ENCODE data around the gene CD209. TPM values are rescaled to one million over a fixed set of nuclear protein-coding genes. Genes with fewer than 3 reads are reported as not detected.

CD209 gene
- total RNA-seq, 2 experiments from 2014 or later = not detected

DNA sequence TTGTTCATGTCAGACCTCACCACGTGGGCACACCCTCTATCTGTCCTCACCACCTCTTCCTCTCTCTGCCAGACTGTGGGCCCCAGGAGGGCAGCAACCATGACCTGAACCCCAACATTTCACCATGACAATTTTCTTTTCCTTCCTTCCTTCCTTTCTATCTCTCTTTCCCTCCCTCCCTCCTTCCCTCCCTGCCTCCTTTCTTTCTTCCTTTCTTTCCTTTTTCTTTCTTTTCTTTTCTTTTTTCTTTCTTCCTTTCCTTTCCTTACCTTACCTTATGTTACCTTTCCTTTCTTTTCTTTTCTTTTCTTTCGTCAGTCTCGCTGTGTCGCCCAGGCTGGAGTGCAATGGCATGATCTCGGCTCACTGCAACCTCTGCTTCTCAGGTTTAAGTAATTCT lies 36.7 kb downstream of the CD209 start:
- Mint-ChIP-seq H3K4me1 (ENCODE audit: low read depth) (peaks cover 19% of the 10 kb centered on the region), H3K9me3 (ENCODE audit: insufficient read depth) (no peaks in the 10 kb centered on the region), H3K4me3 (no peak overlapping the region), H3K27ac (no peak overlapping the region), H3K36me3 (ENCODE audit: low read depth) (no peaks in the 10 kb centered on the region), H3K27me3 (ENCODE audit: low read depth) (peaks cover 5% of the 10 kb centered on the region)
- ATAC-seq (no peak), DNase-seq (no peak)
- CTCF ChIA-PET = no interaction called here
- POLR2A ChIA-PET = interaction anchor here (0.7 kb wide), 1 partner anchor 254 kb away, joined by 4 read pairs; no protein-coding TSS in a partner anchor

DNA sequence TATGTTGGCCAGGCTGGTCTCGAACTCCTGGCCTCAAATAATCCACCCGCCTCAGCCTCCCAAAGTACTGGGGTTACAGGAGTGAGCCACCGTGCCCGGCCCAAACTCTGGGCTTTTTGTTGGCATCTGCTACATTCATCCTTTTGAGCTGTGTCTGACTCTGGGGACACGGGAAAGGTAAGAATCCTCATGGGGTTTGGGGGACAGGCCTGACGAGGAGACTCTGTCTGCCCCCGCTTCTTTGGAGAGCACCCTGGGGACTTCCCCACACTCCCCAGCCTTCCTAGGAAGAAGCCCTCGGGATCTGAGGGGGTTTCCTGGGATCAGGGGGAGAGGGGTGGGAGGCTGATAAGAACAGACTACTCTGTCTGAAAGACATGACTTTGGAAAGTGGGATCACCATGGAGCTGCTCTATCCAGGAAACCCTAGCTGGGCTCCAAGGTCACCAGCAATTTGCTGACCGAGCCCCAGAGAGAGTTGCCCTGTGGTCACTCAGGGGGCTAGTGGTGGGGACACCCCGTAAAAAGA lies 37.3 kb downstream of the CD209 start:
- H3K9me3 Mint-ChIP-seq (ENCODE audit: insufficient read depth) = no peaks in the 10 kb centered on the region

DNA sequence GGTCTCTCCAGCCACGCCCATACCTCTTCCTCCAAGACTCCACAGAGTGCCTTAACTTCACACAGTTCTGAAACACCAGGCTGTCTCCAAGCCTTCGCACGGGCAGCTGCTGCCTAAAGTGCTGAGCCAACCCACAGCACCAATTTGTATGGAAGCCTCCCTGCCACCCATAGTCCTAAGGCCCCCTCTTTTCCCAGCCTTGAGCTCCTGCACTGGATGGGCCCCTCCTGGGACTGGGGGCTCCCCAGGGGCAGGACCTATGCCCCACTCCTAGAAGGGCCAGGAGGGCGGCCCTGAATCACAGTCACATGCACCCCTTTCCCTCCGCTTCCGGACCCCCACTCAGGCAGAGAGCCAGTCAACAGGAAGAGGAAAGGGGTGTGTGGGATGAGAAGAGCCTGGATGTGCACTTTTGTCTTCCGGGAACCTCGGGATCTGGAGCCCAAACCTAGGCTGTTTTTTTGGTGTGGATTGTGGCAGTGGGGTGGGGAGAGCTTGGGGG lies 40.3 kb downstream of the CD209 start:
- POLR2A ChIA-PET = interaction anchor here (1.1 kb wide), 1 partner anchor 10 kb away, joined by 3 read pairs; no protein-coding TSS in a partner anchor
- H3K4me1 Mint-ChIP-seq (ENCODE audit: low read depth) = peaks cover 33% of the 10 kb centered on the region
- peaks cover 22% of the 10 kb centered on the region for H3K27me3 Mint-ChIP-seq (ENCODE audit: low read depth)
- CTCF ChIA-PET = no interaction called here
- no peak for ATAC-seq
- peak overlapping the region; percentile 84 for H3K27ac Mint-ChIP-seq
- no peaks in the 10 kb centered on the region for H3K36me3 Mint-ChIP-seq (ENCODE audit: low read depth)
- H3K4me3 Mint-ChIP-seq = peak overlapping the region; percentile 55
- no peaks in the 10 kb centered on the region for H3K9me3 Mint-ChIP-seq (ENCODE audit: insufficient read depth)
- DNase-seq = no peak

More for the DNA sequence above, 37.3 kb downstream of the CD209 start:
- Mint-ChIP-seq H3K27me3 (ENCODE audit: low read depth) (peaks cover 5% of the 10 kb centered on the region), H3K27ac (no peak overlapping the region), H3K4me1 (ENCODE audit: low read depth) (peaks cover 25% of the 10 kb centered on the region), H3K36me3 (ENCODE audit: low read depth) (no peaks in the 10 kb centered on the region), H3K4me3 (no peak overlapping the region)
- no peak for DNase-seq
- ChIA-PET POLR2A (no interaction called here), CTCF (no interaction called here)
- ATAC-seq = no peak

DNA sequence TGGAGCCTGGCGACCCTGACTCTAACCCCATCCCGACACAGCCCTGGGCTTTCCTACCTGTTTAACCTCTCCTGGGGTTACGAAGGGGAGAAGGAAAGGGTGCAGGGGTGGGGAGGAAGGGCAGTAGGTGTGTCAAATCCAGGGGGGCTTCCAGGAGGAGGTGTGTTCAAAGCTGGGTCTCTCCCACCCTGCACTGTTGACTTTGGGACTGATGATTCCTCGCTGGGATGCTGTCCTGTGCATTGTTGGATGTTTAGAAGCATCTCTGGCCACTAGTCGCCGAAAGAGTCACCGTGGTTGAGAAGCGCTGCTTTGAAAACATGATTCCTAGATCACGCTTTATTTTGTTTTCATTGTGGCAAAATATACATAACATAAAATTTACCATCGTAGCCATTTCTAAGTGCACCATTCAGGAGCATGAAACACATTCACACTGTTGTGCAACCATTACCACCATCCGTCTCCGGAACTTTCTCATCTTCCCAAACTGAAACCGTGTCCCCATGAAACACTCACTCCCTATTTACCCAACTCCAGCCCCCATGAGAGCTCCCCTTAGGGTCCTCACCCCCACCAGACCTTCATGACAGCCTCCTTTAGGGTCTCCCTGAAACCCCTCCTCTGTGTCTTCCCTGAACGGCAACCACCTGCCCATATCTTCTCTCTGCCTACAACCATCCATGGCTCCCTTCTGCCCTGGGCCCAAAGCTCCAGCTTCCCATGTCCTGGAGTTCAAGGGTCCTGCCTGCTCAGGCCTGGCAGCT lies 41.0 kb downstream of the CD209 start:
- Mint-ChIP-seq H3K27me3 (ENCODE audit: low read depth) (peaks cover 22% of the 10 kb centered on the region), H3K4me1 (ENCODE audit: low read depth) (peaks cover 33% of the 10 kb centered on the region), H3K27ac (peak overlapping the region; percentile 86), H3K4me3 (peak overlapping the region; percentile 55), H3K36me3 (ENCODE audit: low read depth) (no peaks in the 10 kb centered on the region), H3K9me3 (ENCODE audit: insufficient read depth) (no peaks in the 10 kb centered on the region)
- ATAC-seq (no peak), DNase-seq (no peak)
- ChIA-PET CTCF (interaction anchor here (1.0 to 1.6 kb wide), 2 partner anchors 26 to 95 kb away, joined by 3 to 6 read pairs; partner anchors contain the start of gene TRAPPC5), POLR2A (interaction anchor here (0.7 to 1.1 kb wide), 3 partner anchors 9 to 731 kb away, joined by 3 read pairs; partner anchors contain the start of genes PET100 and XAB2)

DNA sequence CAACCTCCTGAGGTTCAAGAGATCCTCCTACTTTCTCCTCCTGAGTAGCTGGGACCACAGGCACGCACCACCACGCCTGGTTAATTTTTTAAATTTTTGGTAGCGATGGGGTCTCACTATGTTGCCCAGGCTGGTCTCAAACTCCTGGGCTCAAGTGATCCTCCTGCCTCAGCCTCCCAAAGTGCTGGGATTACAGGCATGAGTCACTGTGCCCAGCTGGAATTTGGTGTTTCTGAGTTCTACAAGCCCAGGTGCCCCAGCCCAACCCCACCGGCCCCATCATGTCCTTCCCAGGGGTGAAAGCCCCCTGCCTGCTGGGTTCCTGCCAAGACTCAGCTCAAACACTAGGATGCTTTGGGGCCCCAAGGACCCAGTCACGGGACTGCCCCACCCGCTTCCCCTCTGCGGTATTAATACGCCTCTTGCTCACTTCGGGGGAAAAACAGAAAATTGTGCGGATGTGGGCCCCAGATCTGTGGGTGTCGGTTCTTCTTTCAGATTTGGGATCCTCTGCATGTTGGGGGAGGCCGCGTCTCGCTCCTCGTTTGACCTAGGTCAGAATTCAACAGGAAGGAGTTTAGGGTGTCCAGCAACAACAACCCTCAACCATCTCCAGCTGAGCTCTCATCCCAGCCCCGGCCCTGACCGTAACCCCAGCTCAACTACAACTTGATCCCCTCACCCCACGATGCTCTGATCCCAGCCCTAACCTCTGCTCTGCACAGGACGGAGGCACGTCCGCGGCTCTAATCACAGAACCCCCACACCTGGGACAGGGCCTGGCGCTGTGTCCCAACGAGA lies 41.7 kb downstream of the CD209 start:
- Mint-ChIP-seq H3K4me3 (peak overlapping the region; percentile 53), H3K9me3 (ENCODE audit: insufficient read depth) (no peaks in the 10 kb centered on the region)
- CTCF ChIA-PET = interaction anchor here (0.9 to 1.6 kb wide), 3 partner anchors 24 to 96 kb away, joined by 3 to 6 read pairs (median 4); partner anchors contain the start of gene TRAPPC5

DNA sequence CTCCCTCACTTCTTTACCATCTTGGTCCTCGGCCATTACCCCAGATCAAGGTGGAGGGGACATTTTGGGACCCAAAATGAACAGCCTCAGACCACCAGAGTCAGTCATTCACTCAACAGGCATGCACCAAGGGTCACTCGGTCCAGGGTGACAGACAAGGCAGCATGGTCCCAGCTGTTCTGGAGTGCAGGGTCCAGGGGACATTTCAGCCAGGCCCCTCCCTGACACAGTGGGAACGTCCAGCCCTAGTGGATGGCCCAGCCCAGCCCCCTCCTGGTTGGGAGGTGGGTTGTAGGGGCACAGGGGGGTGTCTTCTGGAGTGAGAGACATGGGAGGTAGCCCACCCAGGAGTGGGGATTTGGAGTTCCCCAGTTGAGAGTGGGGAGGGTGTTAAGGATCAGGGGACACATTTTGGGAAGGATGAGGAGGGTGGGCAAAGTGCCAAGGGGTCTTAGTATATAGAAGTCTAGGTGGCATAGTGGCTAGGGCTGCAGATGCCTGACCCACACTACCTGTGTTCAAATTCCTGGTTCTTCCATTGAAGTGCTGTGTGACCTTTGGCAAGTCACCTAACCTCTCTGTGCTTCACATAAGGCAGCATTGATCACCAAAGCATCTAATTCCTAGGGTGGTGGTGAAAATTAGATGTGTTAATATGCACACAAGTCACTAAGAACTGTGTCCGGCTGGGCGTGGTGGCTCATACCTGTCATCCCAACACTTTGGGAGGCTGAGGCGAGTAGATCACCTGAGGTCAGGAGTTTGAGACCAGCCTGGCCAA lies 42.9 kb downstream of the CD209 start:
- DNase-seq = no peak
- POLR2A ChIA-PET = no interaction called here
- peaks cover 39% of the 10 kb centered on the region for H3K4me1 Mint-ChIP-seq (ENCODE audit: low read depth)

More for the DNA sequence above, 41.7 kb downstream of the CD209 start:
- peak; percentile 84 for DNase-seq
- Mint-ChIP-seq H3K27me3 (ENCODE audit: low read depth) (peaks cover 22% of the 10 kb centered on the region), H3K4me1 (ENCODE audit: low read depth) (peaks cover 33% of the 10 kb centered on the region), H3K36me3 (ENCODE audit: low read depth) (no peaks in the 10 kb centered on the region), H3K27ac (peak overlapping the region; percentile 86)
- peak; percentile 87 for ATAC-seq
- POLR2A ChIA-PET = interaction anchor here (0.7 to 0.9 kb wide), 2 partner anchors 76 to 732 kb away, joined by 3 read pairs; partner anchors contain the start of genes PET100 and XAB2

DNA sequence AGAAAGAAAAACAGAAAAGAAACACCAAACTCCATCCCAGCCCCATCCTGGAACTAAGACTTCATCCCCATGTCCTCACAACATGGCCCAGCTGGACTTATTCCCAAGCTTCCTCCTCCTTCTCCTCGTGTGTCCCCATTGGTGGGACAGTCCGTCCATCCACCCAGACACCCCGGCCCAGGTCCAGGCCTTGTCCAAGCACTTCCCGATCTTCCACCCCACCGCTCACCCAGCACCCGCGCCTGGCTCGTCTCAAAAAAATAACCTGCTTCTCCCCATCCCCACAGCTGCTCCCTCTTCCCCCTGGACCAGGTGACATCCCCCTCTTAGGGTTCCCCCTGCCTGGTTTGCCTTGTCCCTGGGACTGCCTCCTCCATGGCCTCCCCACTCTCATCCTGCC lies 44.0 kb downstream of the CD209 start:
- DNase-seq = no peak
- Mint-ChIP-seq H3K4me3 (no peak overlapping the region), H3K9me3 (ENCODE audit: insufficient read depth) (no peaks in the 10 kb centered on the region), H3K4me1 (ENCODE audit: low read depth) (peaks cover 43% of the 10 kb centered on the region), H3K27me3 (ENCODE audit: low read depth) (peaks cover 26% of the 10 kb centered on the region), H3K36me3 (ENCODE audit: low read depth) (no peaks in the 10 kb centered on the region), H3K27ac (no peak overlapping the region)
- ChIA-PET CTCF (interaction anchor here (1.3 kb wide), 1 partner anchor 22 kb away, joined by 4 read pairs; the partner anchor contains the start of gene TRAPPC5), POLR2A (no interaction called here)
- ATAC-seq = no peak

More for the DNA sequence above, 42.9 kb downstream of the CD209 start:
- Mint-ChIP-seq H3K36me3 (ENCODE audit: low read depth) (no peaks in the 10 kb centered on the region), H3K9me3 (ENCODE audit: insufficient read depth) (no peaks in the 10 kb centered on the region), H3K27ac (no peak overlapping the region), H3K27me3 (ENCODE audit: low read depth) (peaks cover 22% of the 10 kb centered on the region), H3K4me3 (no peak overlapping the region)
- no peak for ATAC-seq
- CTCF ChIA-PET = interaction anchor here (1.3 kb wide), 1 partner anchor 24 kb away, joined by 4 read pairs; the partner anchor contains the start of gene TRAPPC5

DNA sequence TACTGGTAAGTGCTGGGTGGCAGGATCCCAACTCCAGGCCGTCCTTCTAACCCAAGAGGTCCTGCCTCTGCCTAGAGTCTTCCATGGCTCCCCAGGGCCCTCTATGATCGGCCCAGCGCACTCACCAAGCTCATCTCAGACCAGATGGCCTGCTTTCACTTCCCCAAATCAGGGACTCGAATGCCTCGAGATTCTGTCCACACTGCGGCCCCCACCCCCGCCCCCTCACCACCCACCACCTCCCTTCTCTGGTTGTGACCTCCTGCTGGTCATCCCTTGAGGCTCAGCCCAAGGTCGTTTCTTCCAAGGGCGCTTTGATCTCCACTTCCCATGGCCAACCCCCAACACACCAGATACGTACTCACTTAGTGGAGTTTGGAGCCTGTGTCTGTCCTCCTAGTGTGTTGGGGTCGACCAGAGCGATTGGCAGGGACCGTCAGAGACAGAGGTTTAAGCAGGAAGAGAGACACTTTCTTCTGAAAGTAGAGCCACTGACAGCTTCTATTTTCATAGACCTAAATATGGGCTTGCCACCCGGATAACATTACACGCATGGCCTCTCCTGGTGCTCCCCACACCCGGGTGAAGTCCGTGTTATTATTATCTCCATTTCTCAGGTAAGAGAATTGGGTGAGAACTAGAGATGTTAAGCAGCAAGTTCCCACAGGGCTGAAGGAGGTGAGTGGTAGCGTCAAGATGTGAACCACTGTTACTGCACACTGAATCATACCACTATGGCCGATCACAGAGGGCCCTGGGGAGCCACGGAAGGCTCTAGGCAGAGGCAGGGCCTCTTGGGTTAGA lies 45.5 kb downstream of the CD209 start, which contains the start of gene FCER2:
TSS of gene FCER2 (minus strand) at position 478 of the 804 bp plus-strand sequence. CDS start 2,371 bp downstream, outside the sequence.
- H3K27ac Mint-ChIP-seq = no peak within 1 kb of the TSS
- POLR2A ChIA-PET = no interaction called here
- no peak for DNase-seq

DNA sequence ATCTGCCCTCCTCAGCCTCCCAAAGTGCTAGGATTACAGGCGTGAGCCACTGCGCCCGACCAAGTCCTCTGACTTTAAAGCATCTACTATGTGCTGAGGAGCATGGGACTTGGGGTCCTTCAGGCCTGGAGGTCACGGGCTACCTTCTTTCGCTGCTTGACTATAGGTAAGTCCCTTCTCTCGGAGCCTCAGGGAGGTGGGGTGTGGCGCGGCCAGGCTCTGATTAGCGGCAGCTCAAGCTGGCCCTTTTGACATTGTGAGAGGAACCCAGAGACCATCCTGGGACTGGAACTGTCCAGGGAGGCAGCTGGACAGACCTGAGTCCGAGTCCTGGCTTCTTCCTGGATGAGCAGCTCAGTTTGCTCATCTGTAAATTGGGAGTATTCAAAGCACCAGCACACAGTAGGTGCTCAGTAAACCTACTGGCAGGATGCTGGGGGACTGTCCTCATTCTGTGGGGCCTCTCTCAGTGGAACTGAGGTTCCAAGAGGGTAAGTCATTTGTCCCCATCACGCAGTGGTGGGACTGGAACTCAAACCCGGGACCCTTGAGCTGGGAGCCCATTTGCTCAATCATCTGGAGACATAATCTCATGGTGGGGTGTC lies 46.2 kb downstream of the CD209 start:
- H3K27me3 Mint-ChIP-seq (ENCODE audit: low read depth) = peaks cover 23% of the 10 kb centered on the region
- ATAC-seq = no peak
- POLR2A ChIA-PET = no interaction called here

More for the DNA sequence above, 45.5 kb downstream of the CD209 start, which contains the start of gene FCER2:
- ATAC-seq = no peak
- H3K4me1 Mint-ChIP-seq (ENCODE audit: low read depth) = peaks cover 38% of the 10 kb centered on the region
- no peaks in the 10 kb centered on the region for H3K9me3 Mint-ChIP-seq (ENCODE audit: insufficient read depth)
- CTCF ChIA-PET = interaction anchor here (1.0 kb wide), 1 partner anchor 21 kb away, joined by 3 read pairs; the partner anchor contains the start of gene TRAPPC5
- peaks cover 25% of the 10 kb centered on the region for H3K27me3 Mint-ChIP-seq (ENCODE audit: low read depth)
- no peaks in the 10 kb centered on the region for H3K36me3 Mint-ChIP-seq (ENCODE audit: low read depth)
- H3K4me3 Mint-ChIP-seq = no peak within 1 kb of the TSS

More for the DNA sequence above, 46.2 kb downstream of the CD209 start:
- H3K4me1 Mint-ChIP-seq (ENCODE audit: low read depth) = peaks cover 31% of the 10 kb centered on the region
- CTCF ChIA-PET = interaction anchor here (1.0 kb wide), 1 partner anchor 20 kb away, joined by 3 read pairs; the partner anchor contains the start of gene TRAPPC5
- H3K4me3 Mint-ChIP-seq = no peak overlapping the region
- H3K36me3 Mint-ChIP-seq (ENCODE audit: low read depth) = no peaks in the 10 kb centered on the region
- H3K27ac Mint-ChIP-seq = no peak overlapping the region
- no peaks in the 10 kb centered on the region for H3K9me3 Mint-ChIP-seq (ENCODE audit: insufficient read depth)
- DNase-seq = no peak

All from activated CD8-positive, alpha-beta T cell treated with anti-CD3 and anti-CD28 coated beads, Interleukin-2, amount 10 ng/mL, durations not matched to agents 7 days and 5 days (primary cell).